H1 (cell line): ENCODE data around the gene DND1.

ENCODE experiments used
- EP300 ChIP-seq, 2 experiments: IDR thresholded peaks; 1 replicate in 1 of 2; 2 replicates in 1 of 2; pipeline ENCODE4 v1.6.1; 2011 to 2012; ENCODE audit warnings: low read depth in 2 of 2, low read length in 2 of 2, mild to moderate bottlenecking in 2 of 2, borderline replicate concordance in 1 of 2, inconsistent platforms in 1 of 2, moderate library complexity in 1 of 2
- EZH2 ChIP-seq: fragments of 200-600 bp; sonication (generic); IDR thresholded peaks from 2 replicates; pipeline ENCODE4 v1.7.1; 2012; ENCODE audit warnings: low read depth, mild to moderate bottlenecking, moderate library complexity, low read length, inconsistent platforms; ENCODE audit not compliant: severe bottlenecking
- POLR2A ChIP-seq, 2 experiments: IDR thresholded peaks; 1 replicate in 1 of 2; 2 replicates in 1 of 2; pipeline ENCODE4 v1.6.1; 2011; ENCODE audit warnings: low read depth in 2 of 2, low read length in 2 of 2, mild to moderate bottlenecking in 2 of 2; ENCODE audit errors: control extremely low read depth in 1 of 2
- TF ChIP-seq, protein P1 (sequence below), 3 experiments: IDR thresholded peaks; 1 replicate in 2 of 3; 2 replicates in 1 of 3; pipeline versions ENCODE4 v1.5.1 to v1.6.1; 2011; ENCODE audit warnings: low read length in 3 of 3, mild to moderate bottlenecking in 3 of 3, inconsistent platforms in 2 of 3, low read depth in 1 of 3, moderate library complexity in 1 of 3; ENCODE audit not compliant: insufficient read depth in 1 of 3; ENCODE audit errors: control extremely low read depth in 1 of 3

DNA sequence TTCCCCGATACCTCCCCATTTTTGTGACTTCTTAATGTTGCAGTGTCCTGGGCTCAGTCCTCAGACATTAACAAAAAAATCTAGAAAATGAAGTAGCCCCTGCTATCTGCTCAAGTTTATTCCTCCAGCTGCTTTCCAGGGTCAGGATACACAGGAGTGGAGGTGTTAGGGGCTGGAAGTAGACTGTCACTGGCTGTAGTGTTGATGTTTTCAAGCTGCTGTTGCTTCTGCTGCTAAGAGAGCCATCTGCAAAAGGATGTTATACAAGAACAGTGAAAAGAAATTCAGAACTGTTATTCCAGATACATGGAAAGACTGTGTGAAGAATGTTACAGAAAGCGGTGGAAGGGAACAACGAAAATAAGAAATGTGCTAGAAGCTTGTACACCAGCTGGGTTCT lies 51.1 kb downstream of the DND1 start:
- TF ChIP-seq POLR2A (IDR thresholded peaks at IDR 0.05; ENCODE audit: control extremely low read depth in 1 of 2, low read depth in 2 of 2, low read length in 2 of 2) (no peak), EZH2 (no peak), EP300 (IDR thresholded peaks at IDR 0.05; ENCODE audit: borderline replicate concordance in 1 of 2, low read depth in 2 of 2, low read length in 2 of 2) (no peak)
- TF ChIP-seq, protein P1, sequence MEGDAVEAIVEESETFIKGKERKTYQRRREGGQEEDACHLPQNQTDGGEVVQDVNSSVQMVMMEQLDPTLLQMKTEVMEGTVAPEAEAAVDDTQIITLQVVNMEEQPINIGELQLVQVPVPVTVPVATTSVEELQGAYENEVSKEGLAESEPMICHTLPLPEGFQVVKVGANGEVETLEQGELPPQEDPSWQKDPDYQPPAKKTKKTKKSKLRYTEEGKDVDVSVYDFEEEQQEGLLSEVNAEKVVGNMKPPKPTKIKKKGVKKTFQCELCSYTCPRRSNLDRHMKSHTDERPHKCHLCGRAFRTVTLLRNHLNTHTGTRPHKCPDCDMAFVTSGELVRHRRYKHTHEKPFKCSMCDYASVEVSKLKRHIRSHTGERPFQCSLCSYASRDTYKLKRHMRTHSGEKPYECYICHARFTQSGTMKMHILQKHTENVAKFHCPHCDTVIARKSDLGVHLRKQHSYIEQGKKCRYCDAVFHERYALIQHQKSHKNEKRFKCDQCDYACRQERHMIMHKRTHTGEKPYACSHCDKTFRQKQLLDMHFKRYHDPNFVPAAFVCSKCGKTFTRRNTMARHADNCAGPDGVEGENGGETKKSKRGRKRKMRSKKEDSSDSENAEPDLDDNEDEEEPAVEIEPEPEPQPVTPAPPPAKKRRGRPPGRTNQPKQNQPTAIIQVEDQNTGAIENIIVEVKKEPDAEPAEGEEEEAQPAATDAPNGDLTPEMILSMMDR (IDR thresholded peaks at IDR 0.05; ENCODE audit: control extremely low read depth in 1 of 3, insufficient read depth in 1 of 3, low read depth in 1 of 3, low read length in 3 of 3) = no peak
